Uterine smooth muscle cell (primary cell): ENCODE results near the gene KRT81. TPM values are rescaled to one million over a fixed set of nuclear protein-coding genes. Genes with fewer than 3 reads are reported as not detected.

ENCODE experiments used
- total RNA-seq: library from RNA; depleted of rRNA; stranded (reverse); fragments of >200 nt; gene quantifications from 2 replicates; pipeline ENCODE4 v1.2.3, GENCODE V29; 2014

The KRT81 gene
- total RNA-seq = under 0.01 TPM in 1 of 2 replicates, not detected in the other

DNA sequence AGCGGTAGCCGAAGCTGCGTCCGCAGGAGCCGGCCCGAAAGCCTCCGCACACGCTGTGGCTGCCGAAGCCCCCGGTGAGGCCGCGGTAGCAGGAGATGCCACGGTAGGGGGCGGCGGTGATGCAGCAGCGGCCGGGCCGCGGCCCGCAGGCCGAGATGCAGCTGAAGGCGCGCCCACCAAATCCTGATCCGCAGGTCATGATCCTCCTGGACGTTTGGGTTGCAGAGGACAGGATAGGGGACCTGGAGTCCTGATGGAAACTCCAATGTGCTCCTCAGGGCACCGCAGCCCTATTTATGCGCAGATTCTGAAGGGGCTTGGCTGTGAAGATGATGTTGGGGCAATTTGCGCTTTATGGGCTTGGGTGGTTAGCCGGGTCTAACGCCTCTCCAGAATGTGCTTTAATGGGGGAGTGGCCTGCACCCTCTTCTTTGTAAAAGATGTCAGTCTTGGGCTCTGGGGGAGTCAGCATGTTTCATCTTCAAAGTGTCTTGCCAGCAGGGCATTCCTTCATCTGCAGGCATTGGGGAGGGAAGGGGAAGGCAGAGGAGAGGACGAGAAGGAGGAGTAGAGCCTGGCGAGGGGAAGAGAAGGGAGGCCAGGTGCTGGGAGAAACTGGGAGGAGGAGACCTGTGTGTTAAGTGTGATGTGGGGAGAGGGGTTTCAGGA, at the start of gene KRT81:
Gene KRT81 (minus strand): TSS at position 268 of the 669 bp plus-strand sequence. CDS start 69 bp downstream, at position 199.

DNA sequence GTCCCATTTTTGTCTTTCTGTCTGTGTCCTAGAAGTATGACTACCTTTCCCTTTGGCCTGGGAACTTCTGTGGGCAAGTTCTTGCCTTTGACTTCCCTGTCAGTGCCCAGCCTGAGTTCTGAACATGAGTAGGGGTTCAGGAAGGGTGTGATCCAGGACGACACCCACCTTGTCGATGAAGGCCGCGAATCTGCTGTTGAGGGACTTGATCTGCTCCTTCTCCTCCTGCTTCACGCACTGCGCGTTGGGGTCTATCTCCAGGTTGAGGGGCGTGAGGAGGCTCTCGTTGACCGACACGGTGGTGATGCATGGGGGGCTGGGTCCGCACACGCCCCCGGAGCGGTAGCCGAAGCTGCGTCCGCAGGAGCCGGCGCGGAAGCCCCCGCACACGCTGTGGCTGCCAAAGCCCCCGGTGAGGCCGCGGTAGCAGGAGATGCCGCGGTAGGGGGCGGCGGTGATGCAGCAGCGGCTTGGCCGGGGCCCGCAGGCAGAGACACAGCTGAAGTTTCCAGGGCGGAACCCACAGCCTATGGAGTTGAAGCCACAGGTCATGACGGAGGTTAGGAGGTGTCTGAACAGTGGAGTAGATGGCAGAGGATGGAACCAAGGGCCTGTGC, 29.6 kb upstream of the KRT81 start, which contains the start of gene KRT83:
Gene KRT83 (minus strand): TSS at position 615 of the 617 bp plus-strand sequence. CDS start 63 bp downstream, at position 552.

DNA sequence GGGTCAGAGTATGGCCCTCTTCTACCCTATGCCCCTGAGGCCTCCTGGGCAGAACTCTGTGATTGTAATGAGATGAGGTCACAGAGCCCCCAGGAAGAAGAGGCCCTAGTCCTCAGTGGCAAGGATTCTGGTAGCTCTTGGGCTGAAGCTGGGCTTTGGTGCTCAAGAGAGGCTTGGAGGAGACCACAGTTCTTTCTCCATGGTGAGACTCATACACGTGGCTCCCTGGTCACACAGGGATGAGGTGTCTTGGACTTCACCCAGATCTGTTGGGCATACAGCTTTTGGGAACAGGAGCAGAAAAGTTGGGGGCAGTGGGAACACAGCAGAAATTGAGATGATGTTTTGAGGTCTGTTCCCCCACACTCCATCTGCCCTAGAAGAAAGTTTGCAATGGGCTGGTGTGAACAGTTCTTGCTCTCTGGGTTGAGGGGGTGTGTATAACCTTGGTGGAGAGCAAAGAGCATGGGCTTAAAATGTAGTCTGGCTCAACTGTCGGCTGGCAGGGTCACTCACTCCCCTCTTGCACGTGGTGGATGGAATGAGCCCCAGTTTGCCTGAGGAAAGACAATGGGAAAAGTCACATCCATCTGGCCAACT, 16.7 kb downstream of the KRT81 start, which contains the start of gene KRT86:
Gene KRT86 (plus strand): TSS at position 125 of the 600 bp plus-strand sequence. CDS start 27,272 bp downstream, outside the sequence.

Other genes with a start within 250 kb of the KRT81 start
- 3.9 and 5.8 TPM in 2 replicates for gene NR4A1, start 240.1 kb downstream of the KRT81 start, total RNA-seq
- gene ATG101, start 221.6 kb downstream of the KRT81 start, total RNA-seq = 101 and 102 TPM in 2 replicates
- 0.11 and 0.37 TPM in 2 replicates for gene SMIM41, start 211.8 kb downstream of the KRT81 start, total RNA-seq
- 0.11 and 0.25 TPM in 2 replicates for gene KRT80, start 99.5 kb downstream of the KRT81 start, total RNA-seq
- 0.66 and 2.2 TPM in 2 replicates for gene KRT7, start 58.3 kb downstream of the KRT81 start, total RNA-seq
- gene KRT86, start 16.9 kb downstream of the KRT81 start, total RNA-seq = under 0.01 TPM in 1 of 2 replicates, not detected in the other
- gene KRT83, start 29.9 kb upstream of the KRT81 start, total RNA-seq = not detected in 2 replicates
- gene KRT85, start 75.9 kb upstream of the KRT81 start, total RNA-seq = not detected in 2 replicates
- not detected in 2 replicates for gene KRT84, start 94.1 kb upstream of the KRT81 start, total RNA-seq
- gene KRT82, start 114.8 kb upstream of the KRT81 start, total RNA-seq = not detected in 2 replicates
- gene KRT75, start 142.8 kb upstream of the KRT81 start, total RNA-seq = not detected in 2 replicates
- under 0.01 TPM in 1 of 2 replicates, not detected in the other for gene KRT6B, start 160.6 kb upstream of the KRT81 start, total RNA-seq
- not detected in 2 replicates for gene KRT6C, start 182.3 kb upstream of the KRT81 start, total RNA-seq
- not detected in 2 replicates for gene KRT6A, start 201.7 kb upstream of the KRT81 start, total RNA-seq
- gene KRT5, start 228.9 kb upstream of the KRT81 start, total RNA-seq = 0.22 TPM in 1 of 2 replicates, not detected in the other